ENCODE results near the gene VEZF1.

Gene VEZF1

DNA sequence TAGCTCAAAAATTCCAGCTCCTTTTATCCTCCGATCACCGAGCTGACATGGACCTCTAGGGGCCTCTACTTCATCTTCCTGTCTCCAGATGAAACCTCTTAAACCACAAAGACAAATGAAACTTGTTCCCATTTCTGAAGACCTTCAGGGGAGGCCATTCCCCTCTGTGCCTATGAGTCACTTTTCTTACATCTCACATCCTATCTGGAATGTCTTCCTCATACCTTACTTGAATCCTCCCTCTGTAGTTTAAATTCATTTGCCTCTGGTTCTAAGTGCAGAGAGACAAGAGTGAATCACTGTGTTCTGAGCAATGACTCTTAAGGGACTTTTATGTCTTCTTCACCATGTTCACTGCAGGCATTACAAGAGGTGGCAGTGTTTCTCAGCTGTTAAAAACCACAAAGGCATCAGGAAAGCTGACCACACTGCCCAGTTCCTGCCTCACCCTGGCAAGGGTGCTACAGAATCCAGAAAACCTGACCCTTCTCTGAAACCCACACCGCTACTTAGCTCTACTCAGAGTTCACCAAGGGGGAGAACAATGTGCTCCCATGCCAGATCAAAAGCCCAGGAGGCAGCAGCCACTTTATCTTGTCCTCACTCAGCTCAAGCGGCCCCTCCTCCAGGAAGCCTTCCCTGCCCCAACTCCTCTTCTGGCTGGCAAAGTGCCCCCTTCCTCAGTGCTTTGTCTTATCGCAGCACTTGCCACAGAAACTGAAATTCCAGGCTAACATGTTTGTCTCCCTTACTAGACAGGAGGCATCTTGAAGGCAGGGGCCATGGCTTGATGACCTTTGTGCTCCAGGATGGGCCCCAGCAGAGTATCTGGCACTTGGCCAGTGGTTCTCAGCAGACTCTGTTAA lies 39.3 kb downstream of the VEZF1 start:
- DNase-seq, result peak; percentile 47

DNA sequence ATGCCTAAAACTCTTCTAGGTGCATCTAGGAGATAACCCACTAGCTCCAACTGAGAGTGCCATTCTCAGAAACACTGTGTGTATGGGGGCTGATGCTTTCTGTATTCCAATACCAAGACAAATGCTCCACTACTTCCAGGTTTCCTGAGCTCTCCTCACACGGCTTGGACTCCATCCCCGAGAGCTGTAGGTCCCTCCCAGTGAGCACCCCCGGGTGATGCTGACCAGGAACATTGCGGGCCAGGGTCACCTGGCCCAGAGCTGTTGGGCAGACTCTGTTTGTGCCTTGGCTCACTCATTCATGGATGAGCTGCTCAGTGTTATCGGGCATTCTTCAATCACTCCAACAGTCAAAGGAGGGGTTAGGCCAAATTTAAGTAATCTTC lies 39.9 kb downstream of the VEZF1 start:
- DNase-seq, result no peak

DNA sequence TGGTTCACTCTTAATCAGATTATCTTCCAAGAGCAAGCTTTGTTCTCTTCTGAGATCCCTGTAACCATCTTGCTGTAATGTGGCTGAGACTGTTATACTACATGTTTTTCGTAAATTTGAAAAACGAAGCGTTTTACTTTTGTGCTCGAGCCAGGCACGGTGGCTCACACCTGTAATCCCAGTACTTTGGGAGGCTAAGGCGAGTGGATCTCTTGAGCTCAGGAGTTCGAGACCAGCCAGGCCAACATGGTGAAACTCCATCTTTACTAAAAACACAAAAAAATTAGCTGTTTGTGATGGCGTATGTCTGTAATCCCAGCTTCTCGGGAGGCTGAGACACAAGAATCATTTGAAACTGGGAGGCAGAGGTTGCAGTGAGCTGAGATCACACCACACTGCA lies 40.7 kb downstream of the VEZF1 start:
- peak; percentile 35 for DNase-seq

DNA sequence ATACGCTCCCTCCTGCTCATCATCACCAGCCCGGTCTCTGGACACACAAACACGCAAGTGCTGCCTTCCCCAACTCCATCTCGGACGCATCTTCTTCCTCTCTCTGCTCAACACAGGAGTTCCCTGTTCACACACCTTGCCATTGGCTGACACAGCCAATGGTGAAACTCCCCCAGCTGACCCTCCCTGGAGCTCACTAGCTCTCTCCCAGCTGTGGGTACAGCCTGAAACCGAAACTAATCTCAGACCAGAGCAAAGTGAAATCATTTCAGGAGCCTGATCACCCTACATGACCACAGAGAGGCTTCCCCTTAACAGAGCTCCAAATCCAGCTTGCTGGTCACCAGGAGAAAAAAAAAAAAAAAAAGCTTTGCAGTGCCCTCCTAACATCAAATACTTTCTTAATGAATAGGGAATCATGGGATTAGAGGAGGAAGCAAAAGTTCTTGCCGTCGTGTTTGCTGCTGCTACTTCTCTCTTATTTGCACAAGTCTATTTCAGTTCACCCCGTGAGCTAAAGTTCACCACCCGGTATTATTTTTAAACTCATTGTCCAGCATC lies 41.2 kb downstream of the VEZF1 start:
- DNase-seq, result peak; percentile 63

DNA sequence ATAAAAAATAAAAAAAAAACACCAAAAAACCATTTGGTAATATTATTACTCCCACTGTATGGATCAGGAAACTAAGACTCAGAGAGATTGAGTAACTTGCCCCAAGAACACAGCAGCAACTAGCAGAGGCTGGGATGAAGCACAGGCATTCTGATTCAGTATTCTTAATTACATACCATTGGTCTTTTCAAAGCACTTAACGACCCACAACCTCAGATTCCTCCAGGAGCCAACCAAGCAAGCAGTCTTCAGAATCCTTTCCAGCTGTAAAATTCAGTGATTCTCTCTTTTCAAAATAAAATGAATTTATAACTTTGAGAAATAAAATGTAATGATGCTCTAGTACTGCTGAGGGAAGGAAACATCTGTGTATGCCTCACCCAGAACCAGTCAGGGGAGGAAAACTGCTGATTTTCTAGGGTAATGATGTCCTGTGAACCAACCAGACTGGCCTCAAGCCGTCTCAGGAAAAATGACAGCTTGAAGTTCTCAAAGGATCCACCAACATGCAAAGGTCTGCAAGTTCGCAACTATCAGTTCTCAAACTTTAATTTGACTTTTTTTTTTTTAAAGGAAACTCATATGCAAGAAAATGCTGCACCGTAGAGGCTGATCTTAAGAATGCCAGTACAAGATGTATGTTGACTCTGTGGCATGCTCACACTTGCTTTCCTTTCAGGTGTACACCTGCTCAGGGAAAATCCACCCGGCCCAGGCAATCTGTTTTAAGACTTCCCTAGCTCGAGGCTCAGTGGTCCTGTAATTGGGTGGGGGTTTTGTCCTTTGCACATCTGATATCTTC lies 41.9 kb downstream of the VEZF1 start:
- no peak for DNase-seq

DNA sequence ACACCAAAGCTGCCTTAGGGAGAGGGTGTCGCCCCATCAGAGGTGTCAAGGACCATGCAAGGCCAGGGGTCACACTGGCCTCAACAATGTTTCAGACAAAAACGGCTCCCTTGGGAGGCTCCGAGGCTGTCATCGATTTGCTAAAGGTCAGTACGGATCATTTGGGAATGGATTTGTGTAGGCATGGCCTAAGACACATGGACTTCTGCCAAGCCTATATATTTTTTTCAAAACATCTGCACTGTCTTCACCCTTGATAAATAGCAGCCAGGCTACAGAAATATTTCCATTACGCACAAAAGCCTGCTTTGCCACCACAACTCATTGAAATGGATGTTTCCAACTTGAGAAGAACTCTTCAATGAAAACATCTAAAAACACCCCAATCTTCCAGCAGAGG lies 43.1 kb downstream of the VEZF1 start:
- DNase-seq, result no peak

DNA sequence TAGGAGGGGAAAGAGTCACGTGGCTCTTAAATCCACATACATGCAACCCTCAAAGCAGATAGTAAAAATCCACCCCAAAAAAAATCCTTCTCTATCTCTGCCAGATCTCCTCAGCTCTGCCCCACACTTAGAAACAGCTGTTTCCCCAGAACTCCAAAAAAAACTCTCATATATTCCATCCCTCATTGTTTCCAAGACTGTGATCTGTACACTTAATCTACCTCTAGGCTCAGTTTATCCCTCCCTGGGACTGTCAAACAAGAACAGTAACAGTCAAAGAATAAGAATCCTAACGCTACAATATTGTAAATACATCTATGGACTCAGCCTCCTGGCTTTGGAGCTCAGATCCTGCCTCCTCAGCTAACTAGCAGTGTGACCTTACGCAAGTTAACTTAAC lies 44.4 kb downstream of the VEZF1 start:
- DNase-seq, result no peak

DNA sequence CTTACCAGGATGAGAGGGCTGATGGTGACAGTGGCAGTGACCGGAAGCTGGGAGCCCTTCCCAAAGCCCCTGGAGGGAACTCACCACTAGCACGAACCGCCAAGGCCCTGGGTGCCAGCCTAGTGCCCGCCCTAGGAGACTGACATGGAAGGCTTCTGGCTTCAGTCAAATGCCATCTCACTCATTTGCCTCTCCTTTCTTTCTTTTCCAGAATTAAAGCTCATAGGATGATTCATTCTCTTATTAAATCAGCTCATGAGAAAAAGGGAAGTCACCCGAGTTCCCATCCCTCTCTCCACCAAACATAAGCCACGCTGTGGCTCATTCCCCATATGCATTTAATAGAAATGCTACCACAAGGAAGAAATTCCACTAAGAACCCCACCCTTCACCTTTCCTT lies 44.9 kb downstream of the VEZF1 start:
- DNase-seq, result no peak

DNA sequence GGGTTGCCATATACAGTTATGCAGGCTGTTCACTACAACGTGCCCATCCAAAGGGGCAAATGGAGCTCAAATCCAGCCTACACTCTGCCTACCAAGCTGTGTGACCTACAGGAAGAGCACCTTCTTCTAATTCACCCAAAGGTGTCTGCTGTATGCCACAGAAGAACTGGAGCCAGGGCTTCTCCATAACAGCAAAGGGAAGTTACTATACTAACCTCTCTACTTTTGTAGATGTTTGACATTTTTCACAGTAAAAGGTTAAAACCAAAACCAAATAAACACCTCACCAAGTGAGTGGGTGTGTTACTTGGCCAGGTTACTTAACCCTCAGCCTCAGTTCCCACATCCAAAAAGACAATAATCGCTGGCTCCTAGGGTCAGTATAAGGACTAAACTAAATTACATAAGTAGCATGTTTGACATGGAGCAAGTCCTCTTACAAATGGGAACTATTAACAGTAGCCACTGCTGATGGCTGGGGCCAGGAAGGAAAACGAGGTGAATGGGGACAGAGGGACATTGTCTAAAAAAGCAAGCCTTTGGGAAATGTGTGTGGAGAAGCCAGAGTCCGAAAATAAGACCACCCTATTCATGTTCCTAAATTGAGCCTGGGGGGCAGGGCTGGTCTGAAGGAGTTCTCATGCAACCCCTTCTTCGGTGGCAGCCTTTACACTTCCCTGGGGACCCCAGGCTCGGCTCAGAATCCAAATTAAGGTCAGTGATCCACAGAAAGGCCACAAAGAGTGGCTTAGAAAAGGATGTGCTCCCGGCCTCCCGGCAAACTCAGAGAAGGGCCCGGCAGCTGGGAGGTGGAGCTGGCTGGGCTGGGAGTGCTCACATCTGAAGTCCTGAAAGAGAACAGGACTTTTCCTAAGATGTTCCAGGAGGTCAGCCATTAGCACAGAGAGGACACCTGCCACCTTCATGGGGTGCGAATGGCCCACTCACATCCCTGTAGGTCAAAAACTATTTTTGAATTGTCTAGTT lies 46.4 kb downstream of the VEZF1 start:
- no peak for DNase-seq

DNA sequence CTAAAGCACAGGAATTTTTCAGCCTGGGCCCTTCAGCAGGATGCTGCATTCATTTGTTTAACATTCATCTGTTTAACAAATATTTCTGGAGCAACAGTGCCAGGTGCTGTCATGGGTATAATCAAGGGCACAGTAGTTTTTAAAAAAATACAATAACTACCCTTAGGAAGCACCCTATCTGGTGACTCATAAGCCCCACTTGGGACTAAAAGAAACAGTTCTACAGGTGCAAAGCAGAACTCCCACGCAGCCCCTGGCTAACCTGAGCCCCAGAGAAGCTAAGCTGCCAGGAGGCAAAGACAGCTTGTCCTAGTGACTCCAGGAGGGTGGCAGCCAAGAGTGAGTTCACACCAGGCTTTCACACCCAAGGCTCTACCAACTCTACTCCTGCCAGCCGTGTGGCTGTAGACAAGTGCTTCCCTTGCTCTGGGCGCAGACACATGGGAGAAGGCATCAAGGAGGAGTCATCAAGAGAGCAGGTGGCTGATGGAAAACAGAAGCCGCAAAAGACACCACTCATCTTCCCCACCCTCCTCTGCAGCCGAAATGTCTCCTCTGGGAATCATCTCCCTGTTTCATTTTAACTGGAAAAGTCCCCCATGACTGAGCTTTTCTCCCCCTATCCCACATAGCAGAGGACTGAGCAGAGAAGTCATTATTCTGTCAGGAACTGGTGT lies 47.3 kb downstream of the VEZF1 start:
- DNase-seq, result no peak

DNA sequence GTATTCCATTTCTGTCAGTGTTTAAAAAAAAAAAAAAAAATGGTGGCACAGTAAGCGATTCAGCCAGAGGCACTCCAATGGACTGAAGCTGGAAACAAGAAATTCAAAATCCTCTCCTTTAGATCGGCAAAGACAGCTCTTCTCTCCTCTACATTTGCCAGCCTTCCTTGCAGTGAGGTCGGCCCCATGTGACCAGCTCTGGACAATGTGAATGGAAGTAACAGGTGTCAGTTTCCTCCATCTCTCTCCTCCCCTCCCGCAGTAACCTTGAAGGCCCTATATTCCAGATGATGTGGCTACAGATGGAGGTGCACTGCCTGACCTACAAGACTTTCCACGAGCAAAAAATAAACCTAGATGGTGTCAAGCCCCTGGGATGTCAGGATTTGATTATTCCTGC lies 47.8 kb downstream of the VEZF1 start:
- peak; percentile 55 for DNase-seq

DNA sequence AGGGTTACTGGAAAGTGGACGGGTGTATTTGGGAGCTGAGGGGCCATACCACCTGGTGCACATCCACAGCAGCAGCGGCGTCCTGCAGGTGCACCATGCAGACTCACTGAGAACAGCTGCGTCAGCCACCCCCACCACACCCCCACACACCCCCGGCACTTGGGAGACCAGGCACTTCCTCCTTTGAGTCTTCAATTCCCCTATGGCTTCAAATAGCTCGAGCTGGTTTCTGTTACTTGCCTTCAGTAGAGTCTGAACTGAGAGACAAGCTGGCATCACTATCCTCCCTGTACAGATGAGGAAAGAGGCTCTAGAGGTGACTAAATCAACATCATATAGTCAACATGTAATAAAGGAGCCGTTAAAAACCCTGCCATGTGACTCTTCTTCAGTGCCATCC lies 48.3 kb downstream of the VEZF1 start:
- peak; percentile 23 for DNase-seq

DNA sequence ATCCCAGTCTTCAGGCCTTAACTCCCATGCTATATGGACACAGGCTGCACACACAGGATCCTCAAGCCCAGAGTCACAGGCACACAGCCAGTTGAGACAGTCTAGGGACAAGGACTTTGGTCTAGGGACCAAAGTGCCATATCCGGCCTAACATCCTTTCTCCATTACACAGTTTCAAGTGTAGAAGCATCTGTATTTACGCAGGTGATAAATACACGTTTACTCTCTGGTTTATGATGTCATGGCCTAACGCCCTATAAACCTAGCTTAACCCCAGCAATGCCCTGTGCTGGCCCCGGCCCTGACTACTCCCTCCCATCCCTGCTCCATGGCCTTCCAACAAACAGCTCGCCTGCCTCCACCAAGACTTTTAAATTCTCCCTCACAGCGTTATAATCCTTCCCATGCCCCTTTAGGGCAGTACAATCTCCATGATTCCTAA lies 50.0 kb downstream of the VEZF1 start:
- DNase-seq, result peak; percentile 15

DNA sequence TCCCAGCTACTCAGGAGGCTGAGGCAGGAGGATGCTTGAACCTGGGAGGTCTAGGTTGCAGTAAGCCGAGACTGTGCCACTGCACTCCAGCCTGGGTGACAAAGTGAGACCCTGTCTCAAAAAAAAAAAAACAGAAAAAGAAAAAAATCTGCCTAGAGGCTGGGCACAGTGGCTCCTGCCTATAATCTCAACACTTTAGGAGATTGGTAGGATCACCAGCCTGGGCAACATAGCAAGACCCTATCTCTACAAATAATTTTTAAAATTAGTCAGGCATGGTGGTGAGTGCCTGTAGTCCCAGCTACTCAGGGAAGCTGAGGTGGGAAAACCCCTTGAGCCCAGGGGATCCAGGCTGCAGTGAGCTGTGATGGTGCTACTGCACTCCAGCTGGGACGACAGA lies 50.6 kb downstream of the VEZF1 start:
- no peak for DNase-seq

DNA sequence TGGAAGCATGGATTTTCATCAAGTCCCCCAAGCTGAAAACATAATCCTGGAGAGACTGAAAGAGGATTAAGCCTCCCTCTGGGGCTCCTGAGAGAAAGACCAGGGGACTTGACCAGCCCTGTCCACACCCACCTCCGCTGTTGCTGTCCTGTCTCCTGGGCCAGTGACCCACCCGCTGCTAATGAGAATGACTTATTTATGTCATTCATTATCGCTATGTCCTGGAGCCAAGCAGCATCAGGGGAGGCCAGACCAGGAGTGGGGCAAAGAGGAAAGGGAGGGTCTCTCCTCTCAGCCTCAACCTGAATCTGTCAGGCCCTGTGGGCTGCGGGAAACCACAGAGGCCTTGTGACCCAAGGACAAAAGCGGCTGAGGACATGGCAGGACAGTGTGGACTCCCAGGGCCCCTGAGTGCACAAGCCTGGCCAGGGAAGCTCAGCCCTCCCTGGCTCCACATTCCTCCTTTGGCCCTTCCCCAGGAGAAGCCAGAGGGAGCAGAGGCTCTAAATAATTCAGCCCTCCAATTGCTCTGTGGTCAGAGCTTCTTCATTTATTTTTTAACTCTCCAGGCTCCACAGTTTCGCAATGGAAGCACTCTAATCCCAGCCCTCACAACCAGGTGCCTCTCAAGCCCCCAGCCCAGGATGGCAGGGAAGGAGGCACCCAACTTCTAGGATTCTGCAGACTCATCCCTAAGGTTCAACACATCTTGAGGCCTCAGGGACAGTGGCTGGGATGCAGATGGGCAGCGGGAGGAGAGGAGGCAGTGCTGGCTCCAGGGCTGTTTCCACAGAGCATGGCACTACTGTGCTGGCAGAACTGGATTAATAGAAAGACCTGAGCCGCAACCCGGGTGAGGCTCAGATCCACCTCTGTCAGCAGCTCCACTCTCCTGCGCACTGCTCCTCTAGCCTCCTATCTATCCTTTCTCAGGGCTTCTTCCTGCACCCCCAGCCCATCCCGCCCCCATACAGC lies 51.9 kb downstream of the VEZF1 start:
- DNase-seq, result no peak

DNA sequence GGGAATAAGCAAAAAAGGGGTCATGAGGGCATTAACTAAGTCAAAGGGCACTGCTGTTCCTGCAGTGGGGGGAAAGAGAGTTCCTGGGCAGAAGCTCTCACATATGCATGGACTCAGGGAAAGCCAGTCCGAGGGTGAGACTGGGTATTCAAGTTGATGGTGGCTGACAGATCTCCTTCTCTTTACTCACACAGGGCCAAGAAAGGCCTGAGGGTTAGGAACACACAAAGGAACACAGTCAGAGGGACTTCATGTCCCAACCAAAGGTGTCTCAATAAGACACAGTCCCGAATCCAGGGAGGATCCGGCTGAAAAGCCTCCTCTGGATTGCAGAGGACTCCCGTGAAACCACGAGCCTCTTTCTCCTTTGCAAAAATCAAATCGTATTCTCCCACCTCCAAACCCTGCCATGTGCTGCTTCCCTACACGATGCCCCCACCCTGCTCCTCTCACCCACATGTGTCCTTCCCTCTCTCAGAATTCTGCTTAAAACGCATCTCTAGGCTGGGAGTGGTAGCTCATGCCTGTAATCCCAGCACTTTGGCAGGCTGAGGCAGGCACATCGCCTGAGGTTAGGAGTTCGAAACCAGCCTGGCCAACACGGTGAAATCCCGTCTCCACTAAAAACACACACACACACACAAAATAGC lies 56.4 kb downstream of the VEZF1 start:
- DNase-seq, result no peak

DNA sequence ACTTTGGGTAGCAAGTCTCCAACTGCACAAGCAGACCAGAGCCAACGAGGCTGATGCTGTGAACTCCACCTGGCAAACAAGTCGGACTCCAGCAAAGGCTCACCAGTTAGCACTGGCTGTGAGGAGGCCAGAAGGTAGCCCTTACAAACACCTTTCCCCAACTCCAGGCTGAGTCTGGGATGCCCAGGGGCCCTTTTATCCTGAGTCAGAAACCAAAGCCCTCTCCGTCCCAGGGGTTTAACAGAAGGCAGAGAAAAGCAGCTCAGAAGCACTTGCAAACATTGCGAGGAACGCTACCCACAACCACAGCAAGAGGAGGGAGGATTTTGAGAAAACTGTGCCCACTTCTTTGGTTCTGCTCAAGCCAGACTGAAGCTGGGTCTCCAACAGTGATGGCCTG lies 57.8 kb downstream of the VEZF1 start:
- no peak for DNase-seq

DNA sequence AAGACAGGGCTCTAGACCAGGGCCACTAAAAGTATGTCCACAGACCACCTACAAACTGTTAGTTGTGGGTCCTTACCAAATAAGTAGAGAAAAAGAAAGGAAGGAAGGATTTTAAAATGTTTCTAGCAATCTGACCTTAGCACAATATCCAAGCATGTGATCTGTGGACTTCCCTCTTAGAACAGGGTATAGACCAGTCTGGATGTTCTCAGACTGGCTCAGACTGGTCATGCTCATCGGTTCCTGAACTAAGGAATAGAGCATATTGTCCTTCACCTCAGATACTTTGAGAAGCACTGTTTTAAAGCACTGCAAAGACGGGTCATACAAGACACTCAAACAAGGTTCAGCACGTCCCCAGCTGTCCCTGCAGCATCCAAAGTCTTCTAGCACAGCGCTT lies 58.7 kb downstream of the VEZF1 start:
- no peak for DNase-seq

DNA sequence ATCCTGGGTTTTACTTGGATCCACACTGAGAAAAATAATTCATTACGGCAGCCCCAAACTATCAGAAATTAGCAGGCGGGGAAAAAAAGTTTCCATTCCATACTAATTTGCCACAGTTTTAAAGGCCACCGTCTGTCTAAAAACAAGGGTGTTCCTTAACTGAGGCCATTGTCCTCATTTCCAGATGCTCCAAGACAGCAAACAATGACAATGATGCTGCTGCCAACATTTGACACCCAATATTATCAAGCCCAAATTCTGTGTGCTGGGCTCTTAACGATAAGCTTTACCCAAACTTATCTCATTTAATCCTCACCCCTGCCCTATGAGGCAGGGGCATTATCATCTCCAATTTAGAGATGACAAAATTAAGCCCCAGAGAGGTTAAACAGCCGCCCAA lies 59.1 kb downstream of the VEZF1 start:
- DNase-seq, result no peak

DNA sequence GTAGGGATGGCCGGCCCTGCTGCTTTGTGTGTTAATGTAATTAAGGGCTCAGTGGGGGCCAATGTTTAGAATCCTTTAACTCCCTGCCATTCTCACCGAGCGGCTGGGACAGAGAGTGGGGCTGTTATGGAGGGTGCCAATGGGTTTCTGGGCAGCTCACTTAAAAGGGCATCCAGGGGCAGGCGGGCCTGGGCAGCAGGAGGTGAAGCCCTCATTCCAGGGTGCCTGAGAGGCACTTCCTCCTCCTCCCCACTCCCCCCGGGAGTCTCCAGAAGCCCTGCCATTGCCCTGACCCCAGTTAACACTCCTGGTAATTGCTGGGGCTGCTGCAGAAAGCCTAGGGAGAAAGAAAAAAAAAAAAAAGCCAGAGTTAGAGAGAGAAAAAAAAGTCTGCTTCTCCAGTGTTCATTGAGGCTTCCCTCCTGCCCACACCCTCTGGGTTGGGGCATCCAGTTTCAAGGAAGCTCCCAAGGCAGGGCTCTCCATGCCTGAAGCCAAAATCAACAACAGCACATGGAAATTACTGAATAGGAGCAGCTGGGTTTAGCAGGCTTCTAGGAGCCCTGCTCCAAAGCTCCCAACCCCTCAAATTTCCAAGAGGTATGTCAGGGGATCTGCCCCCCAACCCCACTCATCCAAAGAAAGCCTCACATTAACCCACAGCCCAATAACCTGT lies 60.9 kb downstream of the VEZF1 start:
- peak; percentile 90 for DNase-seq
